Hepatocyte (in vitro differentiated cells): ENCODE data around the gene NNAT. TPM values are rescaled to one million over a fixed set of nuclear protein-coding genes. Genes with fewer than 3 reads are reported as not detected.

ENCODE experiments used
- DNase-seq: peaks from one replicate; pipeline ENCODE4 v3.0.0-alpha.2; 2016; ENCODE audit warnings: low spot score
- H2AFZ ChIP-seq: fragments of 200-600 bp; sonication (generic); 2 replicates; pipeline ENCODE4 v1.6.0; 2016; ENCODE audit warnings: antibody characterized with exemption, mild to moderate bottlenecking
- H3K27ac ChIP-seq: fragments of 200-600 bp; sonication (generic); 2 replicates; pipeline ENCODE4 v1.5.1; 2016; ENCODE audit warnings: mild to moderate bottlenecking
- H3K27me3 ChIP-seq: fragments of 200-600 bp; sonication (generic); 2 replicates; pipeline ENCODE4 v1.6.1; 2016
- H3K36me3 ChIP-seq: fragments of 200-600 bp; sonication (generic); replicated peaks from 2 replicates; pipeline ENCODE4 v1.5.1; 2016; ENCODE audit warnings: low read depth; ENCODE audit not compliant: insufficient read depth
- H3K4me1 ChIP-seq: fragments of 200-600 bp; sonication (generic); 2 replicates; pipeline ENCODE4 v1.5.1; 2016; ENCODE audit warnings: mild to moderate bottlenecking, moderate library complexity; ENCODE audit not compliant: insufficient read depth
- H3K4me2 ChIP-seq: fragments of 200-600 bp; sonication (generic); 2 replicates; pipeline ENCODE4 v1.6.0; 2016
- H3K4me3 ChIP-seq: fragments of 200-600 bp; sonication (generic); 2 replicates; pipeline ENCODE4 v1.5.1; 2016; ENCODE audit warnings: mild to moderate bottlenecking
- H3K79me2 ChIP-seq: fragments of 200-600 bp; sonication (generic); 2 replicates; pipeline ENCODE4 v1.6.0; 2017; ENCODE audit warnings: mild to moderate bottlenecking
- H3K9me2 ChIP-seq: fragments of 200-600 bp; sonication (generic); replicated peaks from 2 replicates; pipeline ENCODE4 v1.6.0; 2017; ENCODE audit warnings: mild to moderate bottlenecking; ENCODE audit not compliant: insufficient read depth
- H3K9me3 ChIP-seq: fragments of 200-600 bp; sonication (generic); 2 replicates; pipeline ENCODE4 v1.5.1; 2016; ENCODE audit warnings: low read depth, mild to moderate bottlenecking
- H4K20me1 ChIP-seq: fragments of 200-600 bp; sonication (generic); 2 replicates; pipeline ENCODE4 v1.6.0; 2016; ENCODE audit warnings: mild to moderate bottlenecking; ENCODE audit not compliant: insufficient read depth, poor library complexity, severe bottlenecking
- EZH2 ChIP-seq: fragments of 200-600 bp; sonication (generic); IDR thresholded peaks from 2 replicates; pipeline ENCODE4 v1.6.1; 2016; ENCODE audit warnings: antibody characterized with exemption, mild to moderate bottlenecking, borderline replicate concordance
- EZH2phosphoT487 ChIP-seq: fragments of 200-600 bp; sonication (generic); IDR thresholded peaks from one replicate; pipeline ENCODE4 v1.6.1; 2018; ENCODE audit warnings: antibody characterized with exemption, mild to moderate bottlenecking, low read depth, moderate library complexity; ENCODE audit not compliant: unreplicated experiment, severe bottlenecking
- WGBS: methylation state at CpG from one replicate; pipeline ENCODE4 v1.1.6; 2016; ENCODE audit warnings: low lambda C conversion rate; ENCODE audit errors: missing lambda C conversion rate; 5-methylcytosine and 5-hydroxymethylcytosine counted together
- polyA plus RNA-seq: library from polyadenylated mRNA; unstranded; fragments of >200 nt; fragmentation: Nextera tagmentation; extraction: Ambion mirVana; gene quantifications from 2 replicates; pipeline ENCODE4 v1.2.1, GENCODE V29; 2016
- total RNA-seq: library from RNA; depleted of rRNA; stranded (reverse); fragments of >200 nt; gene quantifications from 2 replicates; pipeline ENCODE4 v1.2.3, GENCODE V29; 2014
- TF ChIP-seq, protein P1 (sequence below): fragments of 200-600 bp; sonication (generic); IDR thresholded peaks from 2 replicates; pipeline ENCODE4 v1.5.1; 2016; ENCODE audit warnings: antibody characterized with exemption, mild to moderate bottlenecking; ENCODE audit not compliant: poor library complexity

NNAT gene
- total and polyA plus RNA-seq, 2 experiments from 2014 or later, result 1.1 TPM; not detected in 1

DNA sequence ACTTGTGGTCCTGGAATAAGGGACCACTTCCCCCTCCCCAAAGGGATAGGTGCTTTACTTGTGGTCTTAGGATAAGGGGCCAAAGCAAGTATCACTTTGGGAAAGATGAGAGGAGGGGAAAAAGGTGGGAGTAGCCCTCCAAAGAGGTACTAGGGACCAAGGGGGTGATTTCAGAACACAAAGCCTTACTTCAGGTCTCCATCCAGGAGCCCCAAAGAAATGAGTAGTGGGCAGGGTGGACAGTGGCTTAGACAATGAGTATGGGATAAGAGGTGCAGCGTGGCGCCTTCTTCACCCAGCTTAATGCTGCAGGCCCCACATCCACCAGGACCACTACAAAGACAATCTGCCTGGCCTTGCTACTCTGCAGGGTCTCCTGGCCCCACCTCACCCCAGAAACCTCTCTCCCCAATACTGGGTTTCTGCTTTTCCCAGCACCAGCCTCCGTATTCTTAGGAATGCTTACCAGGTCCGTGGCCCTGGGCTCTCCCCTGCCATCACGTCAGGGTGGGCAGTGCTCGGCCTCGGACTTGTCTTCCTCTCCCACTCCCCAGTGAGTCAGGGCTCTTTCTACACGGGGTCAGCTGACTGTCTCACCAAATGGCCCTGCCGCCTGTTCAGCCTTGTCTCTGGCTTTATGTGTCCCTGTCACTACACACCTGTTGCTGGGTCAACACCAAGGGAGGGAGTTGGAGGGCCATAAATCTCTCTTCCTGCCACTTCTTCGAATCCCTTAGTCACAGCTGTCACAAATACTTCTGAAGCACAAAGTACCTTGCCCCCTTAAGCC lies 3.1 kb downstream of the NNAT start:
- peaks cover 88% of the 10 kb centered on the region for H3K79me2 ChIP-seq

DNA sequence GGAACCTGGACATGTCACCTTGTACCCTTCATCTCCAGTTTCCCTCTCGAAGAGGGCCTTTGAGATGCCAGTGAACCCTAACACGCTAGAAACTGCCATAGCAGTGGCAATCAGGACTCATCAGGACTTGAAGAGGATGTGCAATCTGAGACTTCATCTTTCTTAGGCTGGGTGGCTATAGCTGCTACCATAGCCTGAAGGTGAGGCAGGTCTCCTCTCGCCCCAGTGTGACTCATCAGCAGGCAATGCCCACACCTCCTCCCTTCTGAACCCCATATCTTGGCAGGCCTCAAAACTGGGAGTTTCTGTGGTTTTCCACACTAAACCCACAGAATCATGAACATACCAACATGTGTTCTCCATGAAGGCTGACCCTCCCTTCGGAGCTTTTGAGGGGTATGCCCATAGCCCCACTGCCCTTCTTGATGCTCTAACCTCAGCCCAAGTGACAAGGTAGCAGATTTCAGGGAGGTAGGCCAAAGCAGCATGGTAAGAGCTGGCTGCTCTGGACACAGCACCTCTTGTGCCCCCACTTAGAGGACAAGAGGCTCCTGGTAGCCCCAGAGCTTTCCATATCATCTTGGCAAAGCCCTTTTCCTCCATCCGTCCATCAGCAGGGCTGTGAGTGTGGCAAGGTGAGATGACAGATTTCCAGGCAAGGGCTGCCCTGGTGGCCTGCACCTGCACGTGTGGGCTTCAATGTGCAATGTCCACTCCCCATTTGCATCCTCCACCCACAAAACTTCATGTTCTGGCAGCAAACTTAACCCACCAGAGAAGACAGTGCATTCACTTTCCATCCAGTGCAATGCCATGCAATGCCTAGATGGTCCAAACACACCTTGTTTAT lies 4.0 kb downstream of the NNAT start:
- no peak overlapping the region for H3K4me3 ChIP-seq
- 73% methylated on average over 6 of the region's 6 CpGs for WGBS

More for the DNA sequence above, 3.1 kb downstream of the NNAT start:
- H4K20me1 ChIP-seq, result peaks cover 52% of the 10 kb centered on the region
- TF ChIP-seq, protein P1, sequence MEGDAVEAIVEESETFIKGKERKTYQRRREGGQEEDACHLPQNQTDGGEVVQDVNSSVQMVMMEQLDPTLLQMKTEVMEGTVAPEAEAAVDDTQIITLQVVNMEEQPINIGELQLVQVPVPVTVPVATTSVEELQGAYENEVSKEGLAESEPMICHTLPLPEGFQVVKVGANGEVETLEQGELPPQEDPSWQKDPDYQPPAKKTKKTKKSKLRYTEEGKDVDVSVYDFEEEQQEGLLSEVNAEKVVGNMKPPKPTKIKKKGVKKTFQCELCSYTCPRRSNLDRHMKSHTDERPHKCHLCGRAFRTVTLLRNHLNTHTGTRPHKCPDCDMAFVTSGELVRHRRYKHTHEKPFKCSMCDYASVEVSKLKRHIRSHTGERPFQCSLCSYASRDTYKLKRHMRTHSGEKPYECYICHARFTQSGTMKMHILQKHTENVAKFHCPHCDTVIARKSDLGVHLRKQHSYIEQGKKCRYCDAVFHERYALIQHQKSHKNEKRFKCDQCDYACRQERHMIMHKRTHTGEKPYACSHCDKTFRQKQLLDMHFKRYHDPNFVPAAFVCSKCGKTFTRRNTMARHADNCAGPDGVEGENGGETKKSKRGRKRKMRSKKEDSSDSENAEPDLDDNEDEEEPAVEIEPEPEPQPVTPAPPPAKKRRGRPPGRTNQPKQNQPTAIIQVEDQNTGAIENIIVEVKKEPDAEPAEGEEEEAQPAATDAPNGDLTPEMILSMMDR, result no peak
- no peak for TF ChIP-seq EZH2
- TF ChIP-seq EZH2phosphoT487, result no peak
- H3K27ac ChIP-seq, result peak overlapping the region; percentile 89
- H3K9me3 ChIP-seq, result no peaks in the 10 kb centered on the region
- H3K4me2 ChIP-seq, result peak overlapping the region; percentile 83
- 68% methylated on average over 10 of the region's 10 CpGs for WGBS
- peaks cover 39% of the 10 kb centered on the region for H3K4me1 ChIP-seq
- no peak overlapping the region for H3K4me3 ChIP-seq
- H3K36me3 ChIP-seq, result no peaks in the 10 kb centered on the region
- no peaks in the 10 kb centered on the region for H3K9me2 ChIP-seq
- DNase-seq, result peak; percentile 80
- no peaks in the 10 kb centered on the region for H3K27me3 ChIP-seq
- no peak overlapping the region for H2AFZ ChIP-seq

DNA sequence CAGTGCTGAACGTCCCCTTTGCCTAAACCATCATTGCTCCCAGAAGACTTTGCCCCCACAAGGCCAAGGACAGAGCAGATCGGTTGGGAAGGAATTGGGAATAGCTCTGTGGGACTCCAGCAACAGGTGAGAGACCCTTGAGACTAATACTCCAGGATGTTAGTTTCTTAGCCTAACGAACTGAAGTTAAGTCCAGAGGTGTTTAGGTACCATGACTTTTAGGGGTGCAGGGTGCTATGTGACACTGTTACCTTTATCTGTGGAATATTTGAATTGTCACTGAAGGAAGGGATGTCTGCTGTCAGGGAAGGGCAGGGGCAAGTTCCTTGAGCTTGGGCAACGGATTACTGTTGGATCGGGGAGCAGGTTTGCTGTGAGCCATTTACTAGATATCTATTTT lies 4.8 kb downstream of the NNAT start:
- peaks cover 71% of the 10 kb centered on the region for H3K79me2 ChIP-seq
- H3K4me3 ChIP-seq, result peak overlapping the region; percentile 55
- peaks cover 35% of the 10 kb centered on the region for H4K20me1 ChIP-seq

More for the DNA sequence above, 4.0 kb downstream of the NNAT start:
- no peaks in the 10 kb centered on the region for H3K27me3 ChIP-seq
- no peak overlapping the region for H2AFZ ChIP-seq
- DNase-seq, result peak; percentile 43
- no peaks in the 10 kb centered on the region for H3K9me2 ChIP-seq
- TF ChIP-seq EZH2phosphoT487 (no peak), EZH2 (no peak)
- TF ChIP-seq, protein P1, result no peak
- H3K79me2 ChIP-seq, result peaks cover 78% of the 10 kb centered on the region
- peaks cover 42% of the 10 kb centered on the region for H4K20me1 ChIP-seq
- H3K36me3 ChIP-seq, result no peaks in the 10 kb centered on the region
- no peaks in the 10 kb centered on the region for H3K9me3 ChIP-seq
- H3K27ac ChIP-seq, result peak overlapping the region; percentile 89
- peak overlapping the region; percentile 83 for H3K4me2 ChIP-seq
- H3K4me1 ChIP-seq, result peaks cover 30% of the 10 kb centered on the region

More for the DNA sequence above, 4.8 kb downstream of the NNAT start:
- Histone ChIP-seq H3K4me2 (peak overlapping the region; percentile 83), H3K27me3 (no peaks in the 10 kb centered on the region), H3K9me3 (no peaks in the 10 kb centered on the region), H2AFZ (no peak overlapping the region), H3K4me1 (peaks cover 30% of the 10 kb centered on the region), H3K36me3 (no peaks in the 10 kb centered on the region), H3K9me2 (no peaks in the 10 kb centered on the region), H3K27ac (peak overlapping the region; percentile 89)
- DNase-seq, result no peak
- WGBS, result 52% methylated on average over 5 of the region's 5 CpGs
- TF ChIP-seq EZH2, result no peak
- no peak for TF ChIP-seq EZH2phosphoT487
- TF ChIP-seq, protein P1, result no peak
